ENCODE data around the gene SCARB1. TPM values are rescaled to one million over a fixed set of nuclear protein-coding genes. Genes with fewer than 3 reads are reported as not detected.
A peak's percentile ranks its signal among the peaks of the same experiment; 100 is the strongest.

Gene SCARB1
- total RNA-seq, 1 donor = 28.0 TPM

- no peak for DNase-seq (ENCODE audit: low read depth in 2 of 3, low spot score in 2 of 3)
Measured at GRCh38 chr12:124765581-124766489, 97.8 kb downstream of the SCARB1 start.

GRCh38 chr12:124764870-124765580, 98.6 kb downstream of the SCARB1 start:
- DNase-seq (ENCODE audit: low read depth in 2 of 3, low spot score in 2 of 3) = no peak

GRCh38 chr12:124764451-124764850, 99.2 kb downstream of the SCARB1 start:
- DNase-seq (ENCODE audit: low read depth in 2 of 3, low spot score in 2 of 3) = peak in 2 of 3 donors; percentile 51 to 63

GRCh38 chr12:124763594-124763979, 100.1 kb downstream of the SCARB1 start:
- peak in 1 of 3 donors; percentile 45 for DNase-seq (ENCODE audit: low read depth in 2 of 3, low spot score in 2 of 3)

- no peak for DNase-seq (ENCODE audit: low read depth in 2 of 3, low spot score in 2 of 3)
Measured at GRCh38 chr12:124762791-124763593, 100.7 kb downstream of the SCARB1 start.

GRCh38 chr12:124762384-124762783, 101.3 kb downstream of the SCARB1 start:
- no peak for DNase-seq (ENCODE audit: low read depth in 2 of 3, low spot score in 2 of 3)

- DNase-seq (ENCODE audit: low read depth in 2 of 3, low spot score in 2 of 3) = no peak
Measured at GRCh38 chr12:124761871-124762270, 101.8 kb downstream of the SCARB1 start.

- no peak for DNase-seq (ENCODE audit: low read depth in 2 of 3, low spot score in 2 of 3)
Measured at GRCh38 chr12:124761056-124761455, 102.6 kb downstream of the SCARB1 start.

GRCh38 chr12:124760560-124760959, 103.1 kb downstream of the SCARB1 start:
- DNase-seq (ENCODE audit: low read depth in 2 of 3, low spot score in 2 of 3) = no peak

- DNase-seq (ENCODE audit: low read depth in 2 of 3, low spot score in 2 of 3) = peak in 1 of 3 donors; percentile 44
Measured at GRCh38 chr12:124759841-124760503, 103.7 kb downstream of the SCARB1 start.

GRCh38 chr12:124758266-124759220, 105.1 kb downstream of the SCARB1 start:
- no peak for DNase-seq (ENCODE audit: low read depth in 2 of 3, low spot score in 2 of 3)

- no peak for DNase-seq (ENCODE audit: low read depth in 2 of 3, low spot score in 2 of 3)
Measured at GRCh38 chr12:124757329-124757728, 106.3 kb downstream of the SCARB1 start.

GRCh38 chr12:124756760-124757159, 106.9 kb downstream of the SCARB1 start:
- DNase-seq (ENCODE audit: low read depth in 2 of 3, low spot score in 2 of 3) = no peak

- DNase-seq (ENCODE audit: low read depth in 2 of 3, low spot score in 2 of 3) = no peak
Measured at GRCh38 chr12:124756166-124756565, 107.5 kb downstream of the SCARB1 start.

GRCh38 chr12:124755801-124756148, 107.9 kb downstream of the SCARB1 start:
- DNase-seq (ENCODE audit: low read depth in 2 of 3, low spot score in 2 of 3) = no peak

GRCh38 chr12:124754949-124755800, 108.5 kb downstream of the SCARB1 start:
- peak in 2 of 3 donors; percentile 58 to 78 for DNase-seq (ENCODE audit: low read depth in 2 of 3, low spot score in 2 of 3)

- DNase-seq (ENCODE audit: low read depth in 2 of 3, low spot score in 2 of 3) = no peak
Measured at GRCh38 chr12:124754491-124754890, 109.2 kb downstream of the SCARB1 start.

- no peak for DNase-seq (ENCODE audit: low read depth in 2 of 3, low spot score in 2 of 3)
Measured at GRCh38 chr12:124753993-124754392, 109.7 kb downstream of the SCARB1 start.

- no peak for DNase-seq (ENCODE audit: low read depth in 2 of 3, low spot score in 2 of 3)
Measured at GRCh38 chr12:124753228-124753591, 110.5 kb downstream of the SCARB1 start.
